ENCODE measurements around the gene PAQR3. TPM values are rescaled to one million over a fixed set of nuclear protein-coding genes. Genes with fewer than 3 reads are reported as not detected.

PAQR3 gene
- total and polyA plus RNA-seq, 2 of the 8 experiments (the other 6 are each of a cell fraction or from before 2014, with no cell fraction given), result 28.9 to 35.2 TPM

DNA sequence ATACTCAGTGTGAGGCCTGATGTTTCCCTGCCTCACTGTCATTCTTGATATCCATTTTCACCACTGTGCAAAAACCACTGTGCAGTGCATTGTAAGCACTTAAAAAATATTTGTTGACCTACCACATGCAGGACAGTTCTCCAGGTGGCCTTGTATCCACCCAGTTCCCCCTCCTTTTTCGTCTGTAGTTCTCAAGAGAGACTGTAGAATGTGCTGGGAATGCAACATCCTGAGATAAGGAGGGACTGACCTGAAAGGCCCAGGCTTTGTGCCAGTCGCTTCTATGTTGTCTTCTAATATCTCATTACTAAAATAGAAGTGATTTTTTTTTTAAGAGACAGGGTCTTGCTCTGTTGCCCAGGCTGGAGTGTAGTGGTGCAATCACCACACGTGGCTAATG, 21.7 kb upstream of the PAQR3 start:
- POLR2A ChIA-PET (ENCODE audit: partially characterized antibody), result no interaction called here
- CTCF ChIA-PET (ENCODE audit: partially characterized antibody), result no interaction called here
- TF ChIP-seq, protein P1, sequence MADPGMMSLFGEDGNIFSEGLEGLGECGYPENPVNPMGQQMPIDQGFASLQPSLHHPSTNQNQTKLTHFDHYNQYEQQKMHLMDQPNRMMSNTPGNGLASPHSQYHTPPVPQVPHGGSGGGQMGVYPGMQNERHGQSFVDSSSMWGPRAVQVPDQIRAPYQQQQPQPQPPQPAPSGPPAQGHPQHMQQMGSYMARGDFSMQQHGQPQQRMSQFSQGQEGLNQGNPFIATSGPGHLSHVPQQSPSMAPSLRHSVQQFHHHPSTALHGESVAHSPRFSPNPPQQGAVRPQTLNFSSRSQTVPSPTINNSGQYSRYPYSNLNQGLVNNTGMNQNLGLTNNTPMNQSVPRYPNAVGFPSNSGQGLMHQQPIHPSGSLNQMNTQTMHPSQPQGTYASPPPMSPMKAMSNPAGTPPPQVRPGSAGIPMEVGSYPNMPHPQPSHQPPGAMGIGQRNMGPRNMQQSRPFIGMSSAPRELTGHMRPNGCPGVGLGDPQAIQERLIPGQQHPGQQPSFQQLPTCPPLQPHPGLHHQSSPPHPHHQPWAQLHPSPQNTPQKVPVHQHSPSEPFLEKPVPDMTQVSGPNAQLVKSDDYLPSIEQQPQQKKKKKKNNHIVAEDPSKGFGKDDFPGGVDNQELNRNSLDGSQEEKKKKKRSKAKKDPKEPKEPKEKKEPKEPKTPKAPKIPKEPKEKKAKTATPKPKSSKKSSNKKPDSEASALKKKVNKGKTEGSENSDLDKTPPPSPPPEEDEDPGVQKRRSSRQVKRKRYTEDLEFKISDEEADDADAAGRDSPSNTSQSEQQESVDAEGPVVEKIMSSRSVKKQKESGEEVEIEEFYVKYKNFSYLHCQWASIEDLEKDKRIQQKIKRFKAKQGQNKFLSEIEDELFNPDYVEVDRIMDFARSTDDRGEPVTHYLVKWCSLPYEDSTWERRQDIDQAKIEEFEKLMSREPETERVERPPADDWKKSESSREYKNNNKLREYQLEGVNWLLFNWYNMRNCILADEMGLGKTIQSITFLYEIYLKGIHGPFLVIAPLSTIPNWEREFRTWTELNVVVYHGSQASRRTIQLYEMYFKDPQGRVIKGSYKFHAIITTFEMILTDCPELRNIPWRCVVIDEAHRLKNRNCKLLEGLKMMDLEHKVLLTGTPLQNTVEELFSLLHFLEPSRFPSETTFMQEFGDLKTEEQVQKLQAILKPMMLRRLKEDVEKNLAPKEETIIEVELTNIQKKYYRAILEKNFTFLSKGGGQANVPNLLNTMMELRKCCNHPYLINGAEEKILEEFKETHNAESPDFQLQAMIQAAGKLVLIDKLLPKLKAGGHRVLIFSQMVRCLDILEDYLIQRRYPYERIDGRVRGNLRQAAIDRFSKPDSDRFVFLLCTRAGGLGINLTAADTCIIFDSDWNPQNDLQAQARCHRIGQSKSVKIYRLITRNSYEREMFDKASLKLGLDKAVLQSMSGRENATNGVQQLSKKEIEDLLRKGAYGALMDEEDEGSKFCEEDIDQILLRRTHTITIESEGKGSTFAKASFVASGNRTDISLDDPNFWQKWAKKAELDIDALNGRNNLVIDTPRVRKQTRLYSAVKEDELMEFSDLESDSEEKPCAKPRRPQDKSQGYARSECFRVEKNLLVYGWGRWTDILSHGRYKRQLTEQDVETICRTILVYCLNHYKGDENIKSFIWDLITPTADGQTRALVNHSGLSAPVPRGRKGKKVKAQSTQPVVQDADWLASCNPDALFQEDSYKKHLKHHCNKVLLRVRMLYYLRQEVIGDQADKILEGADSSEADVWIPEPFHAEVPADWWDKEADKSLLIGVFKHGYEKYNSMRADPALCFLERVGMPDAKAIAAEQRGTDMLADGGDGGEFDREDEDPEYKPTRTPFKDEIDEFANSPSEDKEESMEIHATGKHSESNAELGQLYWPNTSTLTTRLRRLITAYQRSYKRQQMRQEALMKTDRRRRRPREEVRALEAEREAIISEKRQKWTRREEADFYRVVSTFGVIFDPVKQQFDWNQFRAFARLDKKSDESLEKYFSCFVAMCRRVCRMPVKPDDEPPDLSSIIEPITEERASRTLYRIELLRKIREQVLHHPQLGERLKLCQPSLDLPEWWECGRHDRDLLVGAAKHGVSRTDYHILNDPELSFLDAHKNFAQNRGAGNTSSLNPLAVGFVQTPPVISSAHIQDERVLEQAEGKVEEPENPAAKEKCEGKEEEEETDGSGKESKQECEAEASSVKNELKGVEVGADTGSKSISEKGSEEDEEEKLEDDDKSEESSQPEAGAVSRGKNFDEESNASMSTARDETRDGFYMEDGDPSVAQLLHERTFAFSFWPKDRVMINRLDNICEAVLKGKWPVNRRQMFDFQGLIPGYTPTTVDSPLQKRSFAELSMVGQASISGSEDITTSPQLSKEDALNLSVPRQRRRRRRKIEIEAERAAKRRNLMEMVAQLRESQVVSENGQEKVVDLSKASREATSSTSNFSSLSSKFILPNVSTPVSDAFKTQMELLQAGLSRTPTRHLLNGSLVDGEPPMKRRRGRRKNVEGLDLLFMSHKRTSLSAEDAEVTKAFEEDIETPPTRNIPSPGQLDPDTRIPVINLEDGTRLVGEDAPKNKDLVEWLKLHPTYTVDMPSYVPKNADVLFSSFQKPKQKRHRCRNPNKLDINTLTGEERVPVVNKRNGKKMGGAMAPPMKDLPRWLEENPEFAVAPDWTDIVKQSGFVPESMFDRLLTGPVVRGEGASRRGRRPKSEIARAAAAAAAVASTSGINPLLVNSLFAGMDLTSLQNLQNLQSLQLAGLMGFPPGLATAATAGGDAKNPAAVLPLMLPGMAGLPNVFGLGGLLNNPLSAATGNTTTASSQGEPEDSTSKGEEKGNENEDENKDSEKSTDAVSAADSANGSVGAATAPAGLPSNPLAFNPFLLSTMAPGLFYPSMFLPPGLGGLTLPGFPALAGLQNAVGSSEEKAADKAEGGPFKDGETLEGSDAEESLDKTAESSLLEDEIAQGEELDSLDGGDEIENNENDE (IDR thresholded peaks at IDR 0.05; ENCODE audit: insufficient replicate concordance, low read length), result no peak

More for the DNA sequence above, 21.7 kb upstream of the PAQR3 start:
- H3K4me3 ChIP-seq (ENCODE audit: extremely low read depth in 1 of 4, insufficient read depth in 2 of 4, low read depth in 3 of 4, low read length in 4 of 4), result no peak overlapping the region
- no peaks in the 10 kb centered on the region for H4K20me1 ChIP-seq (replicated peaks in 1 of 2; ENCODE audit: control insufficient read depth in 1 of 2, insufficient read depth in 2 of 2, low read length in 2 of 2)
- no peak overlapping the region for H2AFZ ChIP-seq (ENCODE audit: low read length)
- no peak overlapping the region for H3K18ac ChIP-seq (ENCODE audit: extremely low read depth, low read length)
- no peak overlapping the region for H2BK5ac ChIP-seq (ENCODE audit: low read depth, low read length)
- no peak overlapping the region for H2BK12ac ChIP-seq (ENCODE audit: low read depth, low read length)
- no peak overlapping the region for H2BK120ac ChIP-seq (replicated peaks; ENCODE audit: low read depth, low read length)
- no peaks in the 10 kb centered on the region for H3K79me2 ChIP-seq (ENCODE audit: control insufficient read depth in 1 of 2, insufficient read depth in 2 of 2, low read length in 2 of 2)
- H3K36me3 ChIP-seq (ENCODE audit: control insufficient read depth in 2 of 4, insufficient read depth in 4 of 4, low read length in 3 of 4), result no peaks in the 10 kb centered on the region
- H3K56ac ChIP-seq (replicated peaks; ENCODE audit: insufficient read length, low read depth, low read length), result no peak overlapping the region
- H2AK5ac ChIP-seq (ENCODE audit: low read depth, low read length), result no peak overlapping the region
- no peak overlapping the region for H4K5ac ChIP-seq (ENCODE audit: insufficient read length, low read depth, low read length)
- H3K27me3 ChIP-seq (replicated peaks in 1 of 4; ENCODE audit: control insufficient read depth in 3 of 4, extremely low read depth in 1 of 4, insufficient read depth in 3 of 4, low read length in 3 of 4), result no peaks in the 10 kb centered on the region
- H3K79me1 ChIP-seq (ENCODE audit: low read depth, low read length), result no peaks in the 10 kb centered on the region
- no peak overlapping the region for H2BK20ac ChIP-seq (ENCODE audit: low read length)
- no peaks in the 10 kb centered on the region; a peak in 1 of 4 replicates for H3K9me3 ChIP-seq (ENCODE audit: insufficient read depth in 2 of 2, low read depth in 1 of 2, low read length in 1 of 2)
- H3K4me1 ChIP-seq (replicated peaks in 1 of 4; ENCODE audit: control insufficient read depth in 3 of 4, insufficient read depth in 4 of 4, low read length in 3 of 4), result no peaks in the 10 kb centered on the region
- no peak overlapping the region for H3K27ac ChIP-seq (ENCODE audit: low read depth, low read length)
- H3K14ac ChIP-seq (ENCODE audit: insufficient read length), result no peak overlapping the region
- no peak overlapping the region for H3K23ac ChIP-seq (ENCODE audit: insufficient read length)
- no peak overlapping the region for H3K4me2 ChIP-seq (ENCODE audit: insufficient read depth in 1 of 2, low read depth in 2 of 2, low read length in 2 of 2)
- no peak overlapping the region for H4K91ac ChIP-seq (replicated peaks; ENCODE audit: insufficient read length, low read length)
- 88% methylated on average over 3 of the region's 3 CpGs; no CpG with 5 or more reads in 1 of the 2 experiments for WGBS, 2 experiments (ENCODE audit: extremely low coverage in 1 of 2, insufficient coverage in 1 of 2, insufficient read length in 1 of 2, insufficient replicate concordance in 2 of 2, low coverage in 1 of 2, low lambda C conversion rate in 2 of 2, missing lambda C conversion rate in 1 of 2)
- H4K8ac ChIP-seq (ENCODE audit: extremely low read depth, insufficient read depth, low read length), result no peak overlapping the region
- no peaks in the 10 kb centered on the region for H3K23me2 ChIP-seq (ENCODE audit: low read depth, low read length)
- H2BK15ac ChIP-seq (ENCODE audit: low read length), result no peak overlapping the region
- no peak for DNase-seq (ENCODE audit: low read depth in 1 of 2, low spot score in 2 of 2)
- no peak overlapping the region for H3K4ac ChIP-seq (replicated peaks; ENCODE audit: insufficient read length, low read depth, low read length)
- no peak overlapping the region for H3K9ac ChIP-seq (replicated peaks in 1 of 4; ENCODE audit: extremely low read depth in 1 of 4, low read depth in 3 of 4, low read length in 3 of 4)
- FAIRE-seq, result no peak

All from H1 (cell line).